ENCODE data around the gene AKT1.

The AKT1 gene

DNA sequence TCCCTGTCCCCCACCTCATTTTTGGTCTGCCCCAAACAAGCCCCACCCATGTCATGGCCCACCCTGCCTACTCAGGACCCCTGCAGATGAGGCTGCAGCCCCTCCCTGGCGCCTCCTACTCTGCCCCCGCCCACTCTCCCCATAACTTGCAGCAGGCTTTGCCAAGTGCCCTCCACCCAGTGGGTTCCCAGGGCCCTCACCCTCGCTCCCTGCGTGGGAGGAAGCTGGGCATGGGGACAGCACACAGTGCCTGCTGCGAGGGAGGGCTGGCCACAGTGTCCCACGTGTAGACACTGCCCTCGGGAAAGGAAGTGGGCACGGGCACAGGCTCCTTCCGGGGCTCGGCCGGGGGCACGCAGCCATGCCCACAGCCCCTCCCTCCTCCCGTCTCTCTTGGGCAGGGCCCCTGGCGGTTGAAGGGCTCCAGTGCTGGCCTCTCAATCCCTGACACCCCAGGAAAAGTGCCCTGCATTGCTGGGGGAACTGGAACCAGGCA, 9.4 kb downstream of the AKT1 start:
- DNase-seq (ENCODE audit: low spot score): no peak

- DNase-seq (ENCODE audit: low spot score): no peak
These were observed 9.9 kb downstream of the AKT1 start for GRCh38 chr14:104785708-104786080.

DNA sequence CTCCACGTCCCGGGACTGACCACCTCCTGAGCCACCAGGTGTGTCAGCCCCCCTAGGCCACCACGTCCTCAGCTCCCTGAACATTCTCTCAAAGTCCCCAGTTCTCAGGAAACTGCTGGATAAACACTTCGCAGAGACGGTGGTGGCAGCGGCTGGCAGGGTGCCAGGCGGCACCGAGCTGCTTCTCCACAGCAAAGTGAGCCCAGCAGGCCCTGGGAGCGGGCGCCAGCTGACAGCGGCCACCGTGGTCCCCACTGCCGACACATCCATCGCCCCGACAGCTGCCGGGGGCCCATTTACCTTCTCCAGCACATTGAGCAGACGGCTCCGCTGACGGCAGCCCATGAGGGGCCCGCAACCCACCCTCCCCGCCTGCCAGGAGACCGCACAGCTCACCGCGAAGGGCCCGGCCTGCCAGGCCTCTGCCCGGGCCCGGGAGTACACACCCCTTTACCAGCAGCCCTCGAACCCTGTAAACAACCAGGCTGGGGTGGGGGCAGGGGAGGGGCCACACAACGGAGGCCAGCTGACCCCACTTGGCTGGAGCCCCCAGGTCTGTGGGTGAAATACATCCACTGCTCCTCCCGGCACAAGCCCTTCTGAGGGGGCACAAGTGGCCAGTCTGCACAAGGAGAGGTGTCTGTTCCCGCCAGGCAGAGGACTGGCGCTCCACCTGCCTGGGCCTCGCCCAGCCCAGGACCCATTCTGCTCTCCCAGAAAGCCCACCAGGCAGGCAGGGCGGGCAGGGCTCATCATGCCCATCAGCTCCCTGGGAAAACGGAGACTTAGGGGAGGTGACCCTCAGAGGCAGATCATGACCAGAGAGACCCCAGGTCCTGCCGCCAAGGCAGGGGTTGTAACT, 10.5 kb downstream of the AKT1 start:
- no peak for DNase-seq (ENCODE audit: low spot score)

DNA sequence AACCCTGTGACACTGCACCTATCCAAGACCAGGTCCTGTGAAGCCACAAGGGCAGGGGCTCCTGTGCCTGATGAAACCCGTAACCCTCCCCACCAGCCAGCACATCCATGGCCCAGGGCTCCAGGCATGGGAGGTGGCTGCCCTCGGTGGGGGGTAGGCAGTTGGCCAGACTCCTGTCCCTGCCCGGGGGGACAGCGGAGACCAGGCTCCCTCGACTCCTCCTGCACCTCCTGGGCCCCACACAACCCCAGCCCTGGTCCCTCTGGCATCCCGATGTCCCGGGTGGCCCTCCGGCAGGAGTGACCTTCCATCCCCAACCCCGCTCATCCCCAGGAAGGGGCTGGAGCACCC, 11.4 kb downstream of the AKT1 start:
- no peak for DNase-seq (ENCODE audit: low spot score)

DNA sequence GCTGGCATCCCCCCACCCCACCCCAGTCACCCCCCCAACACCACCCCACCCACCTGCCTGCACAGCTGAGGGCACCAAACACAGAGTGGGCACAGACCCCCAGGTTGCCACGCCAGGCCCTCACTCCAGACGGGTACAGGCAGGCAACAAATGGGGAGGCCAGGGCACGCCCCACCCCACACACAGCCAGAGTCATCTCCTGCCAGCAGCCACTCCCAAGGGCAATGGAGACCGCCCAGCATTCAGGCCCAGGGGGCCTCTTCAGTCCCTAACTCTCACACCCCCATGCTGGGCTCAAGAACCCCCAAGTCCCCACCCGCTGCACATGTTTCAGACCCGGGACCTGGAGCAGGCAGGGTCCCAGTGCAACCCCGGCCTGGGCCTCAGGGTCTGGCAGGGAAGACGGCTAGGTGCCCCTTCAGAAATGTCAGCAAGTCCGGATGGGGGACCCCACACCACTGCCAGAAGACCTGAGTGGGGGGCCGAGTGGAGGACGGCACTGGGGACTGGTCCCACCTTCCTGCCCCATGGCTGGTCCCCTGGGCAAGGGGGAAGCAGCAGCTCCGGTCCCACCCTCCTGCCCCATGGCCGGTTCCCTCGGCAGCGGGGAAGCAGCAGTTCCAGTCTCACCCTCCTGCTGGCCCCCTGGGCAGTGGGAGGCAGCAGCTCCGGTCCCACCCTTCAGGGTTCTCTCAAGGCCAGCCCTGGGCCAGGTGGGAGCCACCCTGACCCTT, 11.9 kb downstream of the AKT1 start:
- DNase-seq (ENCODE audit: low spot score): no peak

DNA sequence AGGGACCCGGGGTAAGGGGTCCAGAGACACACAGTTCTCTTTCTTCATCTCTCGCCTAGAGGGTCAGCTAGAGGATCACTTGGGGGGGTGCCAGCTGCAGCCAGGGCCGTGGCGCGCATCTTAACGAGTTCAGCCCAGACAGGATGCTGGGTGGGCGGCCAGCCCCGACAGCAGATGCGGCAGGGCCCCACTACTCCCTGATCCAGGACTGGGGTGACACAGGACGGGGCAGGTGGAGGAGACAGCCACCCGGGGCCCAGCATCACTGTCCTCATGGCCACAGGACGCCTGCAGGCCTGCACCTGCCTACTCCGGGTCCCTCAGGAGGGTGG, 12.8 kb downstream of the AKT1 start:
- no peak for DNase-seq (ENCODE audit: low spot score)

GRCh38 chr14:104782086-104782807, 13.3 kb downstream of the AKT1 start:
- no peak for DNase-seq (ENCODE audit: low spot score)

DNA sequence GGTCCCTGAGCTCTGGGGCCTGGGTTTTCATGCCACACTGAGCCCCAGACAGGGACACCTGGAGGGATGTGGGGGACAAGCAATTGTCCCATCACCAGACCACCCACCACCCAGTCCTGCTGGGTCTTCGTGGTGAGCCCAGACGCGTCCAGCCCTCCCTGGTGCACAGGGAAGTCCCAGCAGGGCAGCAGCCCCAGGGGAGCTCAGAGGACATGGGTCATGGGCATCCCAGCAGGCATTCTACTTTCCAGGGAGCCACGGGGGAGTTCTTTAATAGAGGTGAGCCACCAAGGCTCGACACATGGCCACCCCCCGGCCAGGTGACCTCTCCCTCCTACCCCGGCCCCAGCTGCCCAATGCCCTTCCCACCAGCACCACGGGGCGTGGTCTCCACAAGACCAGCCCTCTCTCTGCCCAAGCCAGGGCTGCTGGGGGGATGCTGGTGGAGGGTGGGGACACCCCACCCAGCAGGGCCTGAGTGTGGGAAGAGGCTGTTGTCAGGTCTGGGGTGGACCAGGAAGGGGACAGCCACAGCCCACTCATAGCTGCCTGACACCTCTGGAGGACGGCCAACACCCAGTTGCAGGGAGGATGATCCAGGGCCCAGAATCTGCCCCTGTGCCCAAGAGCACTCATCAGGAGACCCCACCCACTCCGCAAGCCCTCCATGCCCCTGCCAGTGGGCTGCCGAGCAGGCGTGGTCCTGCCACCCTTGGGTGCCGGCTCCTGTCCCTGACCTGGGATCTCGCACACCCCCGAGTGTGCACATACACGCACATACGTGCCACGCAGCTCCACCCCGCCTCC, 14.1 kb downstream of the AKT1 start:
- DNase-seq (ENCODE audit: low spot score): no peak

- DNase-seq (ENCODE audit: low spot score): no peak
These were observed 15.0 kb downstream of the AKT1 start for GRCh38 chr14:104780513-104781030.

GRCh38 chr14:104779776-104780512, 15.6 kb downstream of the AKT1 start:
- DNase-seq (ENCODE audit: low spot score): no peak

- no peak for DNase-seq (ENCODE audit: low spot score)
These were observed 16.7 kb downstream of the AKT1 start for GRCh38 chr14:104778694-104779331.

DNA sequence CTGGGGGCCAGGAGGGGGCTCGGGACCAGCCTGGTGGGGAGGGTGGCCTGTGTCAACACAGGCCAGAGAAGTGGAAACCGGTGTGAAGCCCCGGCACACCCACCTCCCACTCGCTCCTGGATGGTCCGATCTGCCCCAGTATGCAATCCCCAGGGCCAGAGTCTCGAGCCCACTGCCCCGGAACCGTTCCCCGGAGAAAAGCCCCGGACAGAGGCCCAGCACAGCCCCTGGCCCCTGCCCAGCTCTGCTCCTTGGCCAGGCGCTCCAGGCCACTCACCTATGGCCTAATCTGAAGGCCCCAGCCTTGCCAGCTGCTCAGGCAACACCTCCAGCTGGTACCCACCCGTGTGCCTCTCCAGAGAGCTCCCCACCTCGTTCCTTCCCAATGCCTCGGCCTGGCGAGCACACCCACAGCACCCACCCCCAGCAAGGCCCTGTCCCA, 17.7 kb downstream of the AKT1 start:
- no peak for DNase-seq (ENCODE audit: low spot score)

DNA sequence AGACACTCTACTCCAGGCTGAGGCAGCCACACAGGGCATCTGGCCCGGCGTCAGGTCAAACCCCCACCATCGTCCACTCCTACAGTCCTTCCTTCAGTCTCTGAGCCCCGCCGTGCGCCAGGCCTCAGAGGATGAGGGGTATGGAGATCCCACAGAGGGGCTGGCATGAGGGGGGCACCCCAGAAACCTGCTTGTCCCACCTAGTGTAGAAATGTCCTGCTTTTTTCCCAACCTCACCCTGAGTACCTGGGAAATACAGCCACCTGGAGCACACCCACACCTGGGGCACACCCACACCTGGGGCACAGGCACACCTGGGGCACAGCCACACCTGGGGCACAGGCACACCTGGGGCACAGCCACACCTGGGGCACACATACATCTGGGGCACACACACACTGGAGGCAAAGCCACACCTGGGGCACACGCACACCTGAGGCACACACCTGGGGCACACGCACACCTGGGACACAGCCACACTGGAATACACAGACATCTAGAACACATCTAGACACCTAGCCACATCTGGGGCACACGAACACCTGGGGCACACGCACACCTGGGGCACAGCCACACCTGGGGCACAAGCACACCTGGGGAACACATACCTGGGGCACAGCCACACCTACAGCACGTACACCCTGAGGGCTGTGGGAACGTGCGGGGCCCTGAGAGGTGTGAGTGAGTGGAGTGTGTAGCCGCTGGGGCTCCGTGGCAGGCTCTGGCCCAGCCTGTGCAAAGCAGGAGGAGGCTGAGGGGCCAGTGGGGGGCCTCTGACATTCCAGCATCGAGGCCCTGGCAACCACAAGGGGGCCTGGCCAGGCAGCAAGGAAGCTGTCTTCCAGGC, 18.4 kb downstream of the AKT1 start:
- DNase-seq (ENCODE audit: low spot score): no peak

DNA sequence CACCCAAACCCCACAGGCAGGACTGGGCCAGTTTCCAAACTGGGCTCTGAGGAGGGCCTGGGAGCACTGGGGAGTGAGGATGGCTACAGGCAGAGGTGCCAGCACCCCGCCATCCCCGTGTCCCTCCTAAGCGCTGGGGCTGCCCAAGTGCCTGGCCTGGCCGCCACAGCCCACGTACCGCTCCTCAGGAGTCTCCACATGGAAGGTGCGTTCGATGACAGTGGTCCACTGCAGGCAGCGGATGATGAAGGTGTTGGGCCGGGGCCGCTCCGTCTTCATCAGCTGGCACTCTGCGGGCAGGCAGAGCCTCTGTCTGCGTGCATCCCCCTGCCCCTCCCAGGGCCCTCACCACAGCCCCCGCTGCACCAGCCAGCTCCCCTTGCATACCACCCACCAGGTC, 19.1 kb downstream of the AKT1 start:
- DNase-seq (ENCODE audit: low spot score): no peak

DNA sequence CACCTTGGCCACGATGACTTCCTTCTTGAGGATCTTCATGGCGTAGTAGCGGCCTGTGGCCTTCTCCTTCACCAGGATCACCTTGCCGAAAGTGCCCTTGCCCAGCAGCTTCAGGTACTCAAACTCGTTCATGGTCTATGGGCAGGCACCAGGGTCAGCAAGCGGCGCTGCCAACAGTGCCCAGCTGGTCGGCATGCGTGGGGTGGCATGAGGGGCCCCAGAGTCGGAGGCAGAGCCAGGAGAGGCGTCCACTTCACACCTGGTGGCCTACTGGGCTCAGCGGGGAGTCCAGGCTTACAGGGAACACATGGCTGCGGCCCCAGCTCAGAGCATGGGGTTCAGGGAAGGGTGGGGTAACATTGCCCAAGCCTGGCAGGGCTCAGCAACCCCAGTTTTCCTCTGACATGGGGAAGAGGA, 20.5 kb downstream of the AKT1 start:
- no peak for DNase-seq (ENCODE audit: low spot score)

GRCh38 chr14:104774453-104775072, 21.0 kb downstream of the AKT1 start:
- DNase-seq (ENCODE audit: low spot score): no peak

GRCh38 chr14:104773505-104774452, 21.8 kb downstream of the AKT1 start:
- DNase-seq (ENCODE audit: low spot score): no peak
